KOPT-K1 (cell line): ENCODE measurements around the gene CPA4.
"Not testable (repeated sequence)": the region's sequence is repeated elsewhere in the genome, so short reads cannot be mapped to it uniquely, and the experiment has no call there.

Experiments used
- H3K27ac ChIP-seq: fragments of 200-600 bp; sonication (generic); 2 replicates; pipeline ENCODE4 v1.5.1; 2016; ENCODE audit warnings: antibody characterized with exemption, mild to moderate bottlenecking, low read depth, low read length; ENCODE audit not compliant: poor library complexity, severe bottlenecking
- H3K36me3 ChIP-seq: fragments of 200-600 bp; sonication (generic); 2 replicates; pipeline ENCODE4 v1.5.1; 2017; ENCODE audit warnings: antibody characterized with exemption, mild to moderate bottlenecking, low read length, moderate library complexity; ENCODE audit not compliant: insufficient read depth
- H3K9me3 ChIP-seq: fragments of 200-600 bp; sonication (generic); 2 replicates; pipeline ENCODE4 v1.5.1; 2017; ENCODE audit warnings: antibody characterized with exemption, low read length, mild to moderate bottlenecking; ENCODE audit not compliant: insufficient read depth, poor library complexity, severe bottlenecking

CPA4 gene, protein sequence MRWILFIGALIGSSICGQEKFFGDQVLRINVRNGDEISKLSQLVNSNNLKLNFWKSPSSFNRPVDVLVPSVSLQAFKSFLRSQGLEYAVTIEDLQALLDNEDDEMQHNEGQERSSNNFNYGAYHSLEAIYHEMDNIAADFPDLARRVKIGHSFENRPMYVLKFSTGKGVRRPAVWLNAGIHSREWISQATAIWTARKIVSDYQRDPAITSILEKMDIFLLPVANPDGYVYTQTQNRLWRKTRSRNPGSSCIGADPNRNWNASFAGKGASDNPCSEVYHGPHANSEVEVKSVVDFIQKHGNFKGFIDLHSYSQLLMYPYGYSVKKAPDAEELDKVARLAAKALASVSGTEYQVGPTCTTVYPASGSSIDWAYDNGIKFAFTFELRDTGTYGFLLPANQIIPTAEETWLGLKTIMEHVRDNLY

DNA sequence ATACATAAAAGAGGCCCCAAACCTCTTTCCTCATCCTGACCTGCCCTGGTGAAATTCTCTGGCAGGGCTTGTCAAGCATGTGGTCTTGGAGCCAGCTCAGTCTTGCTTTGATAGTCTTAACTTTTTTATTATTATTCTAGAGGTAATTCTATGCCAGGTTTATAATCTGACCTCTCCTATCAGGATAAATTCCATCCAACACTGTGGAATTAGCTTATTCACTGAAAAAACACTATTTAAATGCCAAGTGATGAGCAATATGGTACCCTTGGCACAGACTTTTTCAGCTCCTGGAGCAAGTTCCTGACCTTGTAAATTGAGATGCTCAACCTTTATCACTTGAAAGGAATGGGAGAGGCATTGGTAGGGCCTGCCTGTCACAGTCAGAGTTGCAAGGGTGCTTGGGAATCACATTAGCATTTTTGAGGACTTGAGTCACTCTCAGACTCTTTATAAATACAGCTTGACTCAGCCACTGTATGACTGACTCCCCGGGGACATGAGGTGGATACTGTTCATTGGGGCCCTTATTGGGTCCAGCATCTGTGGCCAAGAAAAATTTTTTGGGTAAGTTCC lies at the start of gene CPA4:
Gene CPA4, plus strand, starts transcription at position 480 of the 576 bp plus-strand sequence. Its CDS starts 20 bp downstream, at position 500.
- no peaks in the 10 kb centered on the region for H3K36me3 ChIP-seq
- H3K9me3 ChIP-seq: no peaks in the 10 kb centered on the region
- H3K27ac ChIP-seq: no peak within 1 kb of the TSS

DNA sequence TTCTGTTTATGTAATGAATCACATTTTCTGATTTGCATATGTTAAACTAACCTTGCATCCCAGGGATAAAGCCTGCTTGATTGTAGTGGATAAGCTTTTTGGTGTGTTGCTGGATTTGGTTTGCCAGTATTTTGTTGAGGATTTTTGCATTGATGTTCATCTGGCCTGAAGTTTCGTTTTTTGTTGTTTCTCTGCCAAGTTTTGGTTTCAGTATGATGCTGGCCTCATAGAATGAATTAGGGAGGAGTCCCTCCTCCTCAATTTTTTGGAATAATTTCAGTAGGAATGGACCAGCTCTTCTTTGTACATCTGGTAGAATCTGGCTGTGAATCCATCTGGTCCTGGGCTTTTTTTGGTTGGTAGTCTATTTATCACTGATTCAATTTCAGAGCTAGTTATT lies 49.5 kb upstream of the CPA4 start:
- H3K36me3 ChIP-seq: not testable (repeated sequence)

DNA sequence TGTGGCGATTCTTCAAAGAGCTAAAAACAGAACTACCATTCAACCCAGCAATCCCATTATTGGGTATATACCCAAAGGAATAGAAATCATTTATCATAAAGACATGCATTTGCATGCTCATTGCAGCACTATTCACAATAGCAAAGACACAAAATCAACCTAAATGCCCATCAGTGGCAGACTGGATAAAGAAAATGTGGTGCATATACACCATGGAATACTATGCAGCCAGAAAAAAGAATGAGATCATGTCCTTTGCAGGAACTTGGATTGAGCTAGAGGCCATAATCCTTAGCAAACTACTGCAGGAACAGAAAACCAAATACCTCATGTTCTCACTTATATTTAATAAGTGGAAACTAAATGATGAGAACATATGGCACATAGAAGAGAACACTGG lies 46.5 kb upstream of the CPA4 start:
- not testable (repeated sequence) for H3K27ac ChIP-seq, H3K9me3 ChIP-seq, H3K36me3 ChIP-seq

More for the DNA sequence above, 49.5 kb upstream of the CPA4 start:
- H3K9me3 ChIP-seq, H3K27ac ChIP-seq: not testable (repeated sequence)

DNA sequence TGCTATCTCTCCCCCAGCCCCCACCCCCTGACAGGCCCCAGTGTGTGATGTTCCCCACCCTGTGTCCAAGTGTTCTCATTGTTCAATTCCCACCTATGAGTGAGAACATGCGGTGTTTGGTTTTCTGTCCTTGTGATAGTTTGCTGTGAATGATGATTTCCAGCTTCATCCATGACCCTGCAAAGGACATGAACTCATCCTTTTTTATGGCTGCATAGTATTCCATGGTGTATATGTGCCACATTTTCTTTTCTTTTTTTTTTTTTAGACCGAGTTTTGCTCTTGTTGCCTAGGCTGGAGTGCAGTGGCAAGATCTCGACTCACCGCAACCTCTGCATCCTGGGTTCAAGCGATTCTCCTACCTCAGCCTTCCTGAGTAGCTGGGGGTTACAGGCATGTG lies 44.1 kb upstream of the CPA4 start:
- H3K27ac ChIP-seq, H3K9me3 ChIP-seq, H3K36me3 ChIP-seq: not testable (repeated sequence)

DNA sequence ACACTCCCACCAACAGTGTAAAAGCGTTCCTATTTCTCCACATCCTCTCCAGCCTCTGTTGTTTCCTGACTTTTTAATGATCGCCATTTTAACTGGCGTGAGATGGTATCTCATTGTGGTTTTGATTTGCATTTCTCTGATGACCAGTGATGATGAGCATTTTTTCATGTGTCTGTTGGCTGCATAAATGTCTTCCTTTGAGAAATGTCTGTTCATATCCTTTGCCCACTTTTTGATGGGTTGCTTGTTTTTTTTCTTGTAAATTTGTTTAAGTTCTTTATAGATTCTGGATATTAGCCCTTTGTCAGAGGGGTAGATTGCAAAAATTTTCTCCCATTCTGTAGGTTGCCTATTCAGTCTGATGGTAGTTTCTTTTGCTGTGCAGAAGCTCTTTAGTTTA lies 43.3 kb upstream of the CPA4 start:
- not testable (repeated sequence) for H3K27ac ChIP-seq, H3K9me3 ChIP-seq, H3K36me3 ChIP-seq

DNA sequence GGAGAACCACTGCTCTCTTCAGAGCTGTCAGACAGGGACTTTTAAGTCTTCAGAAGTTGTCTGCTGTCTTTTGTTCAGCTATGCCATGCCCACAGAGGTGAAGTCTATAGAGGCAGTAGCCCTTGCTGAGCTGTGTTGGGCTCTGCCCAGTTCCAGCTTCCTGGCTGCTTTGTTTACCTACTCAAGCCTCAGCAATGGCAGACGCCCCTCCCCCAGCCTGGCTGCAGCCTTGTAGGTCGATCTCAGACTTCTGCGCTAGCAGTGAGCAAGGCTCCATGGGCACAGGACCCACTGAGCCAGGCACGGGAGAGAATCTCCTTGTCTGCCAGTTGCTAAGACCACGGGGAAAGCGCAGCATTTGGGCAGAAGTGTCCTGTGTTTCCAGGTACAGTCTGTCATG lies 38.4 kb upstream of the CPA4 start:
- Histone ChIP-seq H3K27ac (no peak overlapping the region), H3K9me3 (peaks cover 29% of the 10 kb centered on the region), H3K36me3 (no peaks in the 10 kb centered on the region)

DNA sequence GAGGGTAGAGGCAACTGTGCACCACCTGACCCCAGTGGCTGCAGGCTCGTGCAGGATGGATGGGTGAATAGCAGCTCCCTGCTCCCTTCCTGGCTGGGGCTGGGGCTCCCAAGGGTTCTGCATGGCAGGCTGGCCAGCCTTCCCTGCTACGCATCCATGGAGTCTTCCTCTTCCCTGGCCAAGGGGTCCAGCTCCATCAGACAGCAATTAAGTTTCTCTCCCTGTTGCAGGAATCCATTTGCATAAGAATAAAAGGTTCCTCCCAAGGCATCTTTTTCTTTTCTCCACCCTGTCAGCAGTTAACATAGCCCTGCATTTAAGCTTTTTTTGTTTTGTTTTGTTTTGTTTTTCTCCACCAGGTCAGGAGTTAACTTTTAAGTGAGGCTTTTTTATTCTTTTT lies 36.3 kb upstream of the CPA4 start:
- Histone ChIP-seq H3K9me3 (peaks cover 29% of the 10 kb centered on the region), H3K27ac (no peak overlapping the region), H3K36me3 (no peaks in the 10 kb centered on the region)

DNA sequence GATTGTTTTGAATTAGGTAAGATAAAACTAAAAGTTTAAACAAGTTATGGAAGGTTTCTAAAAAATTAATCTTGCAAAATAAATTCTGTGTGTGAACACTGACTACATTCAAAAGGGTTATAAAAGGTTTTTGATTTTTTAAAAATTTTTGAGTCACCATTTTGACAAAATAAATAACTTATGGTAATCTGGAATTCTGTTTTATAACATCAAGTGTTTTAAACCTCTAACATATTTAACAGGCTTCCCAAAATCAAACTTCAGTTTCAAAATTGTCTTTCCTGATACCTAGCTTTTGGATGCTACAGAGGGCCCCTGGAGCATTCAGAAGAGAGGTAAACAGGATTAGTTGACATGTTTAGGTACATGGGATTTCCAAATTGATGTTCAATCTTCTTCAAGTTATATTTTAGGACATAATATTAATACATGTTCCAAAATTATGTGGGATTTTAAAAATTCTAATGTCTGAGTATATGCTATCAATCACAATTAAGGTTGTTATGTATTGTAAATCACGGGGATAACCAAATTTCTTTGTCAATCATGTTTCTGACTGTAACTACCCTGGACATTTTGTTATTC lies 34.4 kb upstream of the CPA4 start:
- H3K36me3 ChIP-seq: no peaks in the 10 kb centered on the region
- H3K27ac ChIP-seq: no peak overlapping the region
- H3K9me3 ChIP-seq: peaks cover 29% of the 10 kb centered on the region

DNA sequence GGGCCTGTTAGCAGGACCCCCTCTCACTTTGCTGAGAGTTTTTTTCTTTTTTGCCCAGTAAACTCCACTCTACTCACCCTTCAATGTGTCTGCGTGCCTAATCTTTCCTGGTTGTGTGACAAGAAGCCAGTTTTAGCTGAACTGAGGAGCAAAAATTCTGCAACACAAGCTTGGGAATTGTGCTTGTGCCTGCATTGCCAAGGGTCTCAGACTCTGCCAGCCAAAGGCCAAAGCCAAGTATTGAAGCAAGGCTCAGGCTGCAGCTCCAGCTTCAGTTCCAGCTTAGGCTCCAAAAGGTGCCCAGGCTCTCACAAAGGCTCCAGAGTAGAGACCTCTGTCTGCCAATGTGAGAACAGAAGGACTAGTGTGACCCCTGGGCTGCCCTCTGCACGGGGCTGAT lies 30.5 kb upstream of the CPA4 start:
- Histone ChIP-seq H3K9me3 (peaks cover 16% of the 10 kb centered on the region), H3K27ac (no peak overlapping the region), H3K36me3 (no peaks in the 10 kb centered on the region)

DNA sequence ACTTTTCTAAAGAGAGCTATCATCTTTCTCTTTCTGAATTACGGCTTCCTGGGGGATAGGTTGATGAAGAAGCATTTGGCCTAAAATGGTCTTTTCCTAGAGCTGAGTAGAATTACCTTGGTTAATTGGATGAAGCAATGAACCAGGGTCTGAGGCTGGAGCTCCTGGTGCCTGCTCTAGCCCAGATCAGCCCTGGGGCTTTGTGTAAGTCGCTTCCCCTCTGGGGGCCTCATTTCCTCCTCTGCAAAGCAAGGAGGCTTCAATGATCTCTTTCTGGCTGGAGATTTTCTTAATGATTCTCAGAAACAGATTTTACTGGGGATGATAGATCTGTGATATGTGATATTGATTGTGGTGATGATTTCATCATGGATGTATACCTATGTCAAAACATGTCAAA lies 29.8 kb upstream of the CPA4 start:
- Histone ChIP-seq H3K36me3 (no peaks in the 10 kb centered on the region), H3K27ac (no peak overlapping the region), H3K9me3 (peaks cover 10% of the 10 kb centered on the region)

DNA sequence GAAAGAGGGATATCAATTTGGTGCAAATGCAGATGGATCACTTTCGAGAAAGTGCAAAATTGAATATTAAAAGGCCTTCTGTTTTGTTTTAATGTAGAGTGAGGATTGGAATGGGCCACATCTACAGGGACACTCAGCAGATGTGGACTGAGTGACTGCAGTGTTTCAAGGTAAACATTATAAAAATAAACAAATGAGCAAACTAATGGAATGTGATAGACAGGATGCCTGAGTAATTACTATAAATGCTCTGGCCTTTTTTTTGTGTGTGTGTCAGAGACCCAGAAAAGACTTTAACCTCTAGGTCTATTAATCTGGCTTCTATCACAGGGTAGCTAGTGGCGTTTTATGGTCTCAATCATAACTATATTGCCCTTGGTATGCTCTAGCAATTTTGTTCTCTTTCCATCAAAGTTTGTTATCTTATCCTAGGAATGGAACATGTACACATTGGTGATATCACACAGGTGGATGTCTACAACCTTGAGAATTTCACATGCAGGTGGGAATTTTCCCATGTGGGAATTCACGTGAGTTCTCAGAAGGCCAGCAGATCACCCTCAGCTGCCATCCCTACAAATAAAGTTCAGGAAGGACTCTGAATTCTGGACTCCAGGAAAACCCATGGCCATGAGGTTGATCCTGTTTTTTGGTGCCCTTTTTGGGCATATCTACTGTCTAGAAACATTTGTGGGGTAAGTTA lies 26.6 kb upstream of the CPA4 start, which contains the start of gene CPA2:
Gene CPA2, plus strand, starts transcription at position 606 of the 703 bp plus-strand sequence. Its CDS starts 19 bp downstream, at position 625.
- H3K36me3 ChIP-seq: no peaks in the 10 kb centered on the region

DNA sequence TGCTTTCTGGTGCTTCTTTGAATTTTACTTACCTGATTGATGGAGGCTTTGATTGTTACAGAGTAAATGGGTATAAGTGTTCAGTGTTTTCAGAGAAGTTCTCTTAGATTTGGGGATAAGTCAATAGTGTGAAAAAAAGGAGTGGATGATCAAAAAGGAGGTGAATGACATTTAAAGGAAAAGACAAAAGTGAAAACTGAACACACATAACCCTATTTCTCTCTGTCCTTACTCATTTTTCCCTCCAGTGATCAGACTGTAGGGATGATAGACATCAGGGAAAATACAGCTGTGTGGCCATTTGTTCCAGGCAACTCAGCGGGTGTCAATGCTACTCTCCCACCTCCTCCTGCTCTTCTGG lies 26.0 kb upstream of the CPA4 start:
- Histone ChIP-seq H3K9me3 (no peaks in the 10 kb centered on the region), H3K36me3 (no peaks in the 10 kb centered on the region), H3K27ac (no peak overlapping the region)

More for the DNA sequence above, 26.6 kb upstream of the CPA4 start, which contains the start of gene CPA2:
- no peaks in the 10 kb centered on the region for H3K9me3 ChIP-seq
- H3K27ac ChIP-seq: no peak within 1 kb of the TSS

DNA sequence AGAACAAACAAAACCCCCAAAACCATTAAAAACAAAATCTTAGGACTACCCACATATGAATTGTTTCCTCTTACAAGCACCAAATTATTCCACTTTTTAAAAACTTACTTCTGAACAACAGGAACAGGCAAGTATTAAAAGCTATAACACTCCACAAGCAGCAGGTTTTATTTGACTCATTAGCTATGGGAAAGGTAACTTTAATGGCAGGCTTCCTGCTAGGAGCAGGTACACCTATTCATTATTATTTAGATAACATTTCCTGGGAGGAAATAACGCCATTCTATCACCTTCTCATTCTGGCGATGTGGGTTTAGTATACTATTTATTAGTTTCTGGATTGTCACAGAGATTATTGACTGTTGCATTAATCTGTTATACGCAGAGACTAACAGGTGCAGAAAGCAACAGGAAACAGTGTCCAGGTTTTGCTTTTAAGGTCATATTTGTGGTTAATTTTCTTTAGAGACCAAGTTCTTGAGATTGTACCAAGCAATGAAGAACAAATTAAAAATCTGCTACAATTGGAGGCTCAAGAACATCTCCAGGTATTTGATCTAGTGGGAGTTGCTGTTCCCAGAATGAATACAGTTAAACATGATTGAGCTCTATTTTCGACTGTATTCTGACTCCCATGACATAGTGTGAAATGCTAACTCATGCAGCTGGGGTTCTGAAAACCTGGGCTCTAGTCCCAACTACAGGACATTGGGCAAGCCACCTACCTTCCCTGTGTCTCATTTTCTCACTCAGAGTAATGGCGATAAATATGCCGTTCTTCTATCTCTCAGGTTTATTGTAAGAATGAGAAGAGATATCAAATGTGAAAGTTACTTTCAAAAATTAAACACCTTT lies 24.3 kb upstream of the CPA4 start:
- Histone ChIP-seq H3K9me3 (no peaks in the 10 kb centered on the region), H3K36me3 (no peaks in the 10 kb centered on the region), H3K27ac (no peak overlapping the region)

DNA sequence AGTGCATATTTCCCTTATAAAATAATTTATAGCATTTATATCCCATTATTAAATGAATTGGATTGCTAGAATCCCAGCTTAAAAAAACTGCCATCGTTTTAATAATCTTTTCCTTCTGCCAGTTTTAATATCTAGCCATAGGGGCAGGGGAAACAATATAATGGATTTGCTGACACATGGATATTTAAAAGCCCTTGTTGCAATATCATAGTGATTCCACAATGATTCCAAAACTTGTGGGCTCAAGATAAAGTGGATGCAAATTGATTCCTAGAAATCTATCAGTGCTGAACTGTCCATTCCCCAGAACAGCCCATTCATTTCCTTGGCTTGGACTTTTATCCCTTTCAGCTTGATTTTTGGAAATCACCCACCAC lies 23.7 kb upstream of the CPA4 start:
- no peaks in the 10 kb centered on the region for H3K36me3 ChIP-seq

More for the DNA sequence above, 23.7 kb upstream of the CPA4 start:
- Histone ChIP-seq H3K27ac (no peak overlapping the region), H3K9me3 (no peaks in the 10 kb centered on the region)
